GM08714 (cell line): ENCODE measurements around the gene SNRPD3.

ENCODE experiments used
- H3K4me3 ChIP-seq: fragments of 200-500 bp; sonication (Bioruptor generic); 2 replicates; pipeline ENCODE4 v1.5.1; 2014; ENCODE audit warnings: mild to moderate bottlenecking, low read length, inconsistent platforms
- ZNF274 ChIP-seq: IDR thresholded peaks from 2 replicates; pipeline ENCODE4 v1.6.1; 2012; ENCODE audit warnings: mild to moderate bottlenecking, low read depth, low read length

The SNRPD3 gene

DNA sequence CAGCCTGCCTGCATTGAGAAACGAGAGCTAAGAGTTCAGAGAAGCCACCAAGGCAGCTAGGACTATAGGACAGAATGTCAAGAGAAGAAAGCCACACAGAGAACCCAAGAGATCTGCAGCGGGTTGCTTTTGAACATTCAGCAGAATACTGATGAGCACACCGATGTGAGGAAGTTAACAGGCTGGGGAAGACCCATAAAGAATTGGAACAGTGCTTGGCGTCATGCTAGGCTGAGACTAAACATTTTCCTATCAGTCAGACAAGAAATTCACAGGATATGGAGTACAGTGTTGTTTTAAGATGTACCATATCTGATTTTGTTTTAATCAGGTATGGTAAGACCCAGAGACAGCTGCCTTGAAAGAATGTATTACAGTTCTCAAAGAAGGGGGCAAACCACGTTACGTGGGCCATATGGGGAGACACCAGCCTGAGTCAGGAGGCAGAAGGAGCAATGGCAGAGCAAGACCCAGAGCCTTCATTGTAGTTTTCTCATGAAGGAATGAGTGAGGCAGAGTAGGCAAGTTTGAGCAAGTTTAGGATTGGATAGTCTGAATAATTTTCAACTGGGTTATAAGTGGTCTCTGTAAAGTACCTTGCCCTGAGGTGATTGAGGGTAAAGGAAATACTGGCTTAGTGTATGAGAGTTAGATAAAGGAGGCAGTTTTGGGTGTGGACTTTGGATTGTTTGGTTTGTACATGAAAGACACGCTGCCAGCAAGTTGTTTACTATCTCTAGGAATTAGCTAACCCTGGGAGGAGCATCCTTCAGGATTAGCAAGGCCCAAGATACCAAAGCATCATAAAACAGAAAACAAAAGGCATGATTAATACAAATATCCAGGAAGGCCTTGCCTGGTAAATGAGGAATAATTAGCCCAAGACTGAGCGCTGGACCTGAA, 22.8 kb downstream of the SNRPD3 start:
- H3K4me3 ChIP-seq, result no peak overlapping the region
- no peak for TF ChIP-seq ZNF274

DNA sequence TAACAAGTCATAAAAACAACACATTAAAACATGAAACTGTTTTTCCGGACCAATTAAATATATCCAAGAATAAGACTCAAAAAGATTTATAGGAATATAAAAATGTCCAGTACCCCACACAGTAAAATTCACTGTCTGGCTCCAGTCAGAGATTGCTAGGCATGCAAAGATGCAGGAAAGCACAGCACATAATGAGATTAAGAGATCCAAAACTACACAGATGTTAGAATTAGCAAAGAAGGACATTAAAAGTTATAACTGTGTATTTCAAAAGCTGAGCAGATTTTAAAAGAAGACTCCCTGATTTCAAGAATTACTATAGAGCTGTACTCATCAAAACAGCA, 23.4 kb downstream of the SNRPD3 start:
- TF ChIP-seq ZNF274, result no peak
- H3K4me3 ChIP-seq, result no peak overlapping the region

DNA sequence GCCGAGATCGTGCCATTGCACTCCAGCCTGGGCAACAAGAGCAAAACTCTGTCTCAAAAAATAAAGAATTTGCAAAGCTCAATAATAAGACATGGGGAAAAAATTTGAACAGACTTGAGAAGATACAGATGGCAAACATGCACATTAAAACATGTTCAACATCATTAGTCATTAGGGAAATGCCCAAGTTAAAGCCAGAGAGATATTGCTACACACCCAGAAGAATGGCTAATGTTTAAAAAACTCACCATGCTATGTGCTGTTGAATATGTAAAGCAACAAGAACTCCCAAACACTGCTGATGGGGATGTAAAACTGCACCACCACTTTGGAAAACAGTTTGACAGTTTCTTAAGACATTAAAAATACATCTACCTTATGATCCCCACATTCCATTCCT, 24.5 kb downstream of the SNRPD3 start:
- TF ChIP-seq ZNF274, result no peak
- H3K4me3 ChIP-seq, result no peak overlapping the region

DNA sequence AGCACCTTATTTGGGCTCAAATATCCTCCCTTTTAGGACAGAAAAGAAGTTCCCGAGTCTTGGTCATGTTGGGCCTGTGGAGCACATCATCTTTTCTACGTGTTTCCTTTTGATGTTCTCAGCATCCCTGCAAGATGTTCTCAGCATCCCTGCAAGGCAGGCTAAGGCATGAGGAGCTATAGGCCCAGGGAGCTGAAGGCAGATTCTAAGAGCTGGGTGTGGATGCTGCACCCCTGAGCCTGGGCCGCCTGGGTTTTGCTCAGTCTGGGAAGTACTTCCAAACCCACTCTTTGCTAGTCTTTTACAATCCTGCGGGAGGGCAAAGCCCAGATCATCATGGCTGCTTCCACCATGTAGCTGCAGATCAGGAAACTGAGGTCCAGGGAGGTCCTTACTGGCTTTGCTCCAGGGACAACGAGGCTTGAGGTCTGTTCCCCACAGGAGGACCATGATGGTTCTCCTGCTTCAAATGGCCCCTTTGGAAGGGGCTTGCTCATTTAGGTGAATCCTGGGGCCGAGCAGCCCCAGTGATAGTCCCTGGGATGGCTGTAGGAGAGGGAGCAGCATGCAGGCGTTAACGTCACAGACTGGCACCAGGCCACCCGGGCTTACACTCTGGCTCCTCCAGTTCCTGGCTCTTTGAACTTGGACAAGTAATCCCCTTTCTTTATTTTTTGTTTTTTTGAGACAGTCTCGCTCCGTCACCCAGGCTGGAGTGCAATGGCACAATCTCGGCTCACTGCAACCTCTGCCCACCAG, 26.4 kb downstream of the SNRPD3 start:
- TF ChIP-seq ZNF274, result no peak
- no peak overlapping the region for H3K4me3 ChIP-seq

DNA sequence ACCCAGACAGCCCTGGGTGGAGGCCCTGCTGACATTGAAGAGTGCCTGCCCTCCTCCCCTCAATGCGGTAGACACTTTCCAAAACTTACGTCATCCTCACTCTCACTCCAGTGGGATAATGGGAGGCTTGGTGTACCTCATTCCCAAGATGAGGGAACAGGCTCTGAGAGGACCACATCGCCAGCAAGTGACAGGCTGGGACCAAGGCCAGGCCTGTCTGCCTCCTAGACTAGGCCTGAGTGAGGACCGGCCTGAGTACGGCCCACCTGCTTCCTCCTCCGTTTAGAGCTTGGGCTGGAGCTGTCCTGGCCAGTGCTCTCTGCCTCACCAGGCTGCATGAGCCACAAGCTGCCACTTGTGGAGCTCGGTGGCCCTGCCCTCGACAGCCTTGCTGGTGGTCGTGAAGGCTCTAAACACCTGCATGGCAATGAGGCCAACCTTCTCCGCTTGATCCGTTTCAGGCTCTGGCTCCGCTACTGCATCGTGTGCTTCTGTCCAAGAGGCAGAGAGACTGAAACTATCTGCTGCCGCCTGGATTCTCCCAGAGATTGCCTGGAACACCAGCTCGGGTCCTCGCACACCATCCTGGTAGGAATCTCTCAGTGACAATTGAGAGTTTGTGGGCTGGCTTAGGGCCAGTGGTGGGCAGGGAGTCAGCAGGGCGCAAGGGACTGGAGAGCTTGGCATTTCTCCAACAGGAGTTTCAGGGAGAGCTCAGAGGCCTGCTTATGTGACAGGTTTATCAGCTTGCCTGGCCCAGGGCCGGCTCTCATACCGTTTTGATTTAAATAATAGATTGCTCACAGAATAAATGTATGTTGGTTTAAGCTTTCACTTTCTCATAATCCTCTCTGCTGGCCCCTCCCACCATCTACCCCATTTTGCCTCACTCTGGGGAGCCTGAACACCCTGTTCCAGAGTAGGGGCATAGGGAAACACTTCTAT, 27.7 kb downstream of the SNRPD3 start:
- TF ChIP-seq ZNF274, result no peak
- no peak overlapping the region for H3K4me3 ChIP-seq

DNA sequence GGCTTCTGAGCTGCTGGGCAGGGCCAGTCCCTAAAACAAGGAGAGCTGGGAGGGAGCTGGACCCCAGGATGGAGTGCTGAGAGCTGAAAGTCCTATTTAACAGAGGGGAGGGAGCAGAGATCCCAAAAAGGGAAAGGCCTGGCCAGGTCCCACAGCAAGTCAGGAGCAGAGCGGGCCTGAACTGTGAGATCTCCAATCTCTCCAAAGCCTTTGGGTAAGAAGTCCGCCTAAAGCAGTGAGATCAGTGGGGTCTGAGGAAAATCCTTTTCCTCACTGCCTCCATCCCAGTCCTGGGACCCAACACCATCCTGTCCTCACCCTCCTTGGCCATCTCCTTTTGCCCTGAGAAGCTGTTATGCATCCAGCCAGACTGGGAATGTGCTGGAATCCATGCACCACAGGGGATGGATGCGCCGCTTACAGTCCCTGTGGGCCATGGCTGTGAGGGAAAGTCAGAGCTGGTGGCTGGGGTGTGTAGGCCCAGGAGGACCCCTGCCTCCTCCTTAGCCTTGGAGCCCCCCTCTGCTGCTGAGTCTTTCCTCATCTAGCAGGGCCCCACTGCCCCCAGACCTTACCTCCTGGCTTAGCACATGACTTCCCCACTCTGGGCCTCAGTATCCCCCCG, 28.5 kb downstream of the SNRPD3 start:
- TF ChIP-seq ZNF274, result no peak
- no peak overlapping the region for H3K4me3 ChIP-seq

DNA sequence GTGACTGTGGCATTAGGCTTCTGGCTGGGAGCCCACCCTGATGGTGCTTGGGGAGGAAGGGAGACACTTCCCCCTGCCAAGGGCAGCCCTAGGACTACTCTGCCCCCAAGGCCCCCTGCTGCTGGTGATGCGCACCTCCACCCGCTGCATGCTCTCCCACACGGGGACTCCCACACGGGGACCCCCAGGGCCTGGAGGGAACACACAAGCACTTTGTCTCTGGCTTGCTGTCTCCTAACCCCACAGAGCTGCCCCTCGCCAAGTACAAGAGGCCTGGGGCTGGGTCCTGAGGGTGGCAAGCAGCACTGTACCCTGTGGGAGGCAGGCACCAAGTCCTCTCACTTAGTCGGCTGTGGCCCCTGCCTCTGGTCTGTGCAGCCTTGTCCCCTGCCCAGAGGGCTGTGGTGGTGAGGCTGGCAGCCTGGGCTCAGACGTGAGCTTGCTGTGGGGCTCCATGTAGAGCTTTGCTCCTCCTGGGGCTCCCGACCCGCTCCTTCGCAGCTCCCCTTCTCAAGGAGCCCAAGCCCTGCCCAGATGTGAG, 29.1 kb downstream of the SNRPD3 start:
- no peak for TF ChIP-seq ZNF274
- H3K4me3 ChIP-seq, result no peak overlapping the region

DNA sequence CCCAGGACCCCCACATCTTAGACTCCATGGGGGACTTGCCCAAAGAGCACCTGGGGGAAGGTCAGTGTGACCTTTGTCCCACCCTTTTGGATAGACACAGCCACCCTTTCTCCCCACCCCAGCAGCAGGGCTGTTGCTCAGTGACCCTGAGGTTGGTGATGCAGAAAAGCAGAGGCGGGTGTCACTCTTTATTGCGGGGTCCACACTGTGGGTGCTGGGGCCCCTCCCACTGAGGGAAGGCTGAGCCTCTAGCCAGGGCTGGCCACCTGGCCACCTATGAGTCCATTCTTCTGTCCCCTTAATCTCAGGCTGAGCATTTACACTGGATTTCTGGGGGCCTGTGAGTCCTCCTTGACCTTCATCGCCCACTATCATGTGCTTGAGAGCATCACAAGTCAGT, 29.7 kb downstream of the SNRPD3 start:
- TF ChIP-seq ZNF274, result no peak

DNA sequence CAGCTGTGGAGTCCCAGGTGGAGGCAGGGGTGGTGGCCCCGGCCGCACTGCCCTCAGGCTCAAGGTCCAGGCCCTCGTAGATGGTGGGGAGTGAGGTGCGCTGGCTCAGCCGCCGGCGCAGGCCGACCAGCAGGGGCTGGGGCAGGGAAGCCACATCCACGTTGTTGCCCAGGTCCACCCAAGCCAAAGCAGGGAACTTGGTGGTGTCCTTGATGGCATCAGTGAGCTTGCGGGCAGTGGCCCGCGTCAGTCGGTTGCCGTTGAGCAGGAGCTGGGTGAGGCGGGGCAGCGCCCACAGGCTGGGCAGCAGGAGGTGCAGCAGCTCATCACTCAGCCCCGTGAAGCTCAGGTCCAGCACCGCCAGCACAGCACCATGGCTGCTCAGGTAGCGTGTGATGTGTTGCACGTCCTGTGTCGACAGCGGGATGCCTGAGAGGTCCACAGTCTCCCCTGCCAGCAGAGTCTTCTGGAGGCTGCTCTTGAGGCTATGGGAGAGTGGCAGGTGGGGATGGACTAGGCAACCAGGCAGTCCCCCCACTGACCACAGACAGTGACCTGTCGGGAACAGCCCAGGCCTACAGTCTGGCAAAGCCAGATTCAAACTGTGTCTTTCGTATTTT, 30.2 kb downstream of the SNRPD3 start:
- no peak overlapping the region for H3K4me3 ChIP-seq
- no peak for TF ChIP-seq ZNF274

More for the DNA sequence above, 29.7 kb downstream of the SNRPD3 start:
- H3K4me3 ChIP-seq, result no peak overlapping the region

DNA sequence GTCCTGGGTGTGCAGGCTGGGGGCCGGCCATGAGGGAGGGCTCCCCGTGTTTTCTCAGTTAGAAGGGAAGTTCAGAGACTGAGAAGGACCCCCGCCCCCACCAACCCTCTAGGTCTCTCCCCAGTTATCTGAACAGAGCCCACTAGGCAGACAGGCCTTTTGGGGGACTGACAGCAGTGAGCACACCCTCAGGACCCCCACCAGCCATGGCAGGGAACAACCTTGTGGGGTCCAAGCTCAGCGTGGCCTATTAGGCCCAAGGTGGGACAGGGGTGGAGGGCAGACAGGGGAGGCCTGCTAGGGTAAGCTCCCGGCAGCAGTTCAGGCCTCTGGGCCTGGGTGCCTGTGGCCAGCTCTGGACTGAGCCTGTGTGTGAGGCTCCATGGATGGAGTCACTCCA, 31.5 kb downstream of the SNRPD3 start:
- no peak for TF ChIP-seq ZNF274
- no peak overlapping the region for H3K4me3 ChIP-seq

DNA sequence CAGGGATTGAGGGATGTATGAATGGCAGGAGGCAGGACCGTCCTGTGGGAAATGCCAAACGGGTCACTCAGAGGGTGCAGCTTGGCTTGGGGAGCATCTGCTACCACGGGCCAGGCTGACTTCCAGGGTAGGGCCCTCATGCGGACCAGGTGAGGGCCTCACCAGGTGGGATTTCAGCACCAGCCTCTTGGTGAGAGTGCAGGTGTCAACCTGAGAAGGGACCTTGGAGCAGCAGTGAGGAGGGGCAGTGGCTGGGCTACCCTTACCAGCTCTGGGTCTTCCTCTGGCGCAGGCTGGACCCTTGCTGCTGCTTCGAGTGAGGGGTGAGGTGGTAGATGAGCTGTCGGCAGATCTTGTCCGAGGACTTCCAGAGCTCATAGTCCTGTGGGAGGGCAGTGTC, 32.1 kb downstream of the SNRPD3 start:
- no peak for TF ChIP-seq ZNF274
- no peak overlapping the region for H3K4me3 ChIP-seq

DNA sequence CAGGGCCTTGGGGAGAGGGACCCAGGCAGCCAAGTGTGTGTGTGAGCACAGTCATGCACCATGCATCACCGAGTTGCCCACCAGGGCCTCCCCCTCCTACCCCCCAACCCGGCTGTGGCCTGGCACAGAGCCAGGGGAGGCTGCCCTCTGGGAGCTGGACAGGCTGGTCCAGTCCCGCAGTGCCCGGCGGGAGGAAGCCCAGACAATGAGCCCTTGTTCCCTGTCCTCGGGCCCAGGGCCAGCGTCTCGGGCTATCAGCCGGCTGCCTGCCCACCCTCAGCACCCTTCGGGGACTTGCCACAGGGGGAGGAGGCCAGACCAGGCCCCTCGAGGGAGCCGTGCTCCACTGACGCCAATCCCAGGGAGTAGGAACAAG, 32.6 kb downstream of the SNRPD3 start:
- no peak for TF ChIP-seq ZNF274
- no peak overlapping the region for H3K4me3 ChIP-seq
